K562 (cell line): ENCODE data around the gene C6orf58.

Experiments used
- CTCF ChIP-seq, 3 experiments: IDR thresholded peaks in 2 of 3; conservative IDR thresholded peaks in 1 of 3; 2 replicates each; pipeline ENCODE4 v1.5.1; 2011 to 2012; ENCODE audit warnings: low read length in 3 of 3, mild to moderate bottlenecking in 3 of 3, control low read depth in 2 of 3, improper control_type of control experiment in 1 of 3, inconsistent platforms in 1 of 3, low read depth in 1 of 3, mixed read lengths in 1 of 3, moderate library complexity in 1 of 3; ENCODE audit not compliant: insufficient read depth in 2 of 3
- EP300 ChIP-seq: IDR thresholded peaks from 2 replicates; pipeline ENCODE4 v1.6.1; 2012; ENCODE audit warnings: low read length, improper control_type of control experiment
- KLF6 ChIP-seq: fragments of 250-450 bp; sonication (Bioruptor Pico); IDR thresholded peaks from 2 replicates; pipeline ENCODE4 v1.4.0; 2020; ENCODE audit warnings: mild to moderate bottlenecking, moderate library complexity, borderline replicate concordance
- MEF2D ChIP-seq: conservative IDR thresholded peaks from 2 replicates; pipeline ENCODE4 v1.6.1; 2016; ENCODE audit warnings: low read depth, missing genetic modification characterization, missing compliant biosample characterization
- NR2C2 ChIP-seq, 2 experiments: fragments of 200-800 bp in 1 of 2; sonication (Bioruptor generic) in 1 of 2; sonication (generic) in 1 of 2; formaldehyde crosslinking in 1 of 2; IDR thresholded peaks; 2 replicates each; pipeline versions ENCODE4 v1.6.1 to v1.8.0; 2016 to 2022; ENCODE audit warnings: mild to moderate bottlenecking in 1 of 2, missing compliant biosample characterization in 1 of 2, missing genetic modification characterization in 1 of 2, missing genetic modification reagents in 1 of 2
- RAD21 ChIP-seq, 2 experiments: fragments of 250-450 bp in 1 of 2; fragments of 450-650 bp in 1 of 2; sonication (Bioruptor Pico) in 1 of 2; formaldehyde crosslinking in 1 of 2; IDR thresholded peaks in 1 of 2; conservative IDR thresholded peaks in 1 of 2; 2 replicates each; pipeline versions ENCODE4 v1.4.0 to v1.8.0; 2020 to 2022; ENCODE audit warnings: mild to moderate bottlenecking in 2 of 2, moderate library complexity in 1 of 2
- RFX1 ChIP-seq: fragments of 450-650 bp; IDR thresholded peaks from 2 replicates; pipeline ENCODE4 v1.6.1; 2016; ENCODE audit warnings: mild to moderate bottlenecking, moderate library complexity
- TFE3 ChIP-seq: fragments of 450-650 bp; formaldehyde crosslinking; IDR thresholded peaks from 2 replicates; pipeline ENCODE4 v1.4.0; 2020; ENCODE audit warnings: mild to moderate bottlenecking, mixed read lengths
- ZFP36 ChIP-seq: fragments of 150-350 bp; IDR thresholded peaks from 2 replicates; pipeline ENCODE4 v1.6.1; 2018; ENCODE audit warnings: low read length, low read depth; ENCODE audit not compliant: partially characterized antibody
- ZNF717 ChIP-seq: fragments of 250-450 bp; sonication (Bioruptor Pico); IDR thresholded peaks from 2 replicates; pipeline ENCODE4 v1.5.0; 2021

- TF ChIP-seq KLF6 (CRISPR knock-in tag) (no peak), RFX1 (no peak), ZFP36 (no peak), EP300 (no peak), TFE3 (no peak), MEF2D (tag) (no peak), ZNF717 (CRISPR knock-in tag) (no peak), CTCF (IDR thresholded peaks at IDR 0.05 in 2 of 3, conservative IDR thresholded peaks at IDR 0.05 in 1 of 3; ENCODE audit: insufficient read depth in 2 of 3, low read depth in 1 of 3, low read length in 3 of 3) (no peak), RAD21 (CRISPR knock-in tag; conservative IDR thresholded peaks at IDR 0.05 in 1 of 2, IDR thresholded peaks at IDR 0.05 in 1 of 2) (no peak), NR2C2 (CRISPR knock-in tag; IDR thresholded peaks at IDR 0.05) (no peak), NR2C2 (tag; IDR thresholded peaks at IDR 0.05) (no peak)
Observed at GRCh38 chr6:127637830-127638409, 60.9 kb downstream of the C6orf58 start.
